Measurements from ENCODE around the gene BMPER.

BMPER gene

GRCh38 chr7:33905389-33906032 is at the start of gene BMPER:
Gene BMPER, plus strand, starts transcription at chr7:33905539. Its CDS starts 75 bp downstream, at chr7:33905614.
- peak; percentile 80 for DNase-seq

GRCh38 chr7:33861947-33862346 is 43.4 kb upstream of the BMPER start:
- DNase-seq, result no peak

- DNase-seq, result no peak
Measured at GRCh38 chr7:33862946-33863814, 42.2 kb upstream of the BMPER start.

- DNase-seq, result no peak
Measured at GRCh38 chr7:33868166-33868565, 37.2 kb upstream of the BMPER start.

GRCh38 chr7:33869176-33869575 is 36.2 kb upstream of the BMPER start:
- no peak for DNase-seq

- DNase-seq, result no peak
Measured at GRCh38 chr7:33870120-33870519, 35.2 kb upstream of the BMPER start.

GRCh38 chr7:33872870-33873269 is 32.5 kb upstream of the BMPER start:
- no peak for DNase-seq

GRCh38 chr7:33873518-33873917 is 31.8 kb upstream of the BMPER start:
- no peak for DNase-seq

- no peak for DNase-seq
Measured at GRCh38 chr7:33873981-33874750, 31.2 kb upstream of the BMPER start.

- no peak for DNase-seq
Measured at GRCh38 chr7:33874943-33875342, 30.4 kb upstream of the BMPER start.

GRCh38 chr7:33876596-33877274 is 28.6 kb upstream of the BMPER start:
- no peak for DNase-seq

GRCh38 chr7:33880787-33881186 is 24.6 kb upstream of the BMPER start:
- DNase-seq, result no peak

GRCh38 chr7:33881316-33881715 is 24.0 kb upstream of the BMPER start:
- DNase-seq, result no peak

- DNase-seq, result no peak
Measured at GRCh38 chr7:33882040-33882837, 23.1 kb upstream of the BMPER start.

GRCh38 chr7:33882950-33883670 is 22.2 kb upstream of the BMPER start:
- no peak for DNase-seq

- DNase-seq, result no peak
Measured at GRCh38 chr7:33883671-33883965, 21.7 kb upstream of the BMPER start.

GRCh38 chr7:33885290-33886148 is 19.8 kb upstream of the BMPER start:
- DNase-seq, result no peak

GRCh38 chr7:33886149-33886623 is 19.2 kb upstream of the BMPER start:
- DNase-seq, result no peak

GRCh38 chr7:33887266-33887975 is 17.9 kb upstream of the BMPER start:
- DNase-seq, result no peak

- DNase-seq, result peak; percentile 51
Measured at GRCh38 chr7:33888166-33888565, 17.2 kb upstream of the BMPER start.
